WTC11 (cell line): Measurements from ENCODE around the gene BOC.

ENCODE experiments used
- GTF2I ChIP-seq: fragments of 250-450 bp; sonication (Bioruptor Pico); conservative IDR thresholded peaks from 2 replicates; pipeline ENCODE4 v1.4.0; 2021; ENCODE audit warnings: mild to moderate bottlenecking
- TF ChIP-seq, protein P1 (sequence below): fragments of 200-600 bp; IDR thresholded peaks from 2 replicates; pipeline ENCODE4 v1.8.0; 2022; ENCODE audit warnings: antibody characterized with exemption
- TF ChIP-seq, protein P2 (sequence below): sonication (generic); formaldehyde crosslinking; IDR thresholded peaks from 2 replicates; pipeline ENCODE4 v1.8.1; 2023; ENCODE audit warnings: mild to moderate bottlenecking, missing genetic modification reagents, moderate library complexity

DNA sequence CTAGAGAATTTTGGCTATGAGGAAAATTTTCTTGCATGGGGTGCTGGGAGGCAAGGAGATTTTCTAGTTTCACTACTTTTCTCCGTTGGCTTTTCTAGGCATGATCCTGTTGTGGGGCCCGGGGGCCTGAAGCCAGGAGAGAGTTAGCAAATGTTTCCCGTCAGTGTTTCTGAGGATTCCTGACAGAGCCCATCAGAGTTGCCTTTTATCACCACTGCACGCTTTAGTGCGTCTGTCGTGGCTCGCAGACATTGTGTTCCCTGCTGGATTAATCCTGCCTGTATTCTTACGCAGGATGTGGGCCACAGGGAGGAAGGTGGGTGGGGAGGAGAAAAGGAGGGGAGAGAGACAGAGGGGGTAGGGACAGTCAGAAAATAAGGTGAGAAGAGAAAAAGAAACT lies 18.1 kb upstream of the BOC start:
- TF ChIP-seq, protein P1, sequence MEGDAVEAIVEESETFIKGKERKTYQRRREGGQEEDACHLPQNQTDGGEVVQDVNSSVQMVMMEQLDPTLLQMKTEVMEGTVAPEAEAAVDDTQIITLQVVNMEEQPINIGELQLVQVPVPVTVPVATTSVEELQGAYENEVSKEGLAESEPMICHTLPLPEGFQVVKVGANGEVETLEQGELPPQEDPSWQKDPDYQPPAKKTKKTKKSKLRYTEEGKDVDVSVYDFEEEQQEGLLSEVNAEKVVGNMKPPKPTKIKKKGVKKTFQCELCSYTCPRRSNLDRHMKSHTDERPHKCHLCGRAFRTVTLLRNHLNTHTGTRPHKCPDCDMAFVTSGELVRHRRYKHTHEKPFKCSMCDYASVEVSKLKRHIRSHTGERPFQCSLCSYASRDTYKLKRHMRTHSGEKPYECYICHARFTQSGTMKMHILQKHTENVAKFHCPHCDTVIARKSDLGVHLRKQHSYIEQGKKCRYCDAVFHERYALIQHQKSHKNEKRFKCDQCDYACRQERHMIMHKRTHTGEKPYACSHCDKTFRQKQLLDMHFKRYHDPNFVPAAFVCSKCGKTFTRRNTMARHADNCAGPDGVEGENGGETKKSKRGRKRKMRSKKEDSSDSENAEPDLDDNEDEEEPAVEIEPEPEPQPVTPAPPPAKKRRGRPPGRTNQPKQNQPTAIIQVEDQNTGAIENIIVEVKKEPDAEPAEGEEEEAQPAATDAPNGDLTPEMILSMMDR: no peak
- TF ChIP-seq, protein P2, sequence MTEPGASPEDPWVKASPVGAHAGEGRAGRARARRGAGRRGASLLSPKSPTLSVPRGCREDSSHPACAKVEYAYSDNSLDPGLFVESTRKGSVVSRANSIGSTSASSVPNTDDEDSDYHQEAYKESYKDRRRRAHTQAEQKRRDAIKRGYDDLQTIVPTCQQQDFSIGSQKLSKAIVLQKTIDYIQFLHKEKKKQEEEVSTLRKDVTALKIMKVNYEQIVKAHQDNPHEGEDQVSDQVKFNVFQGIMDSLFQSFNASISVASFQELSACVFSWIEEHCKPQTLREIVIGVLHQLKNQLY (CRISPR knock-in tag): no peak
- no peak for TF ChIP-seq GTF2I
